H1 (cell line): ENCODE measurements around the gene ATOH8. TPM values are rescaled to one million over a fixed set of nuclear protein-coding genes. Genes with fewer than 3 reads are reported as not detected.

Experiments used
- CHD7 ChIP-seq: fragments of 300-600 bp; sonication (generic); IDR thresholded peaks from 2 replicates; pipeline ENCODE4 v1.7.1; 2012; ENCODE audit warnings: low read length, moderate library complexity, mild to moderate bottlenecking, inconsistent platforms; ENCODE audit not compliant: insufficient replicate concordance
- KDM4A ChIP-seq: IDR thresholded peaks from one replicate; pipeline ENCODE4 v1.7.1; 2012; ENCODE audit warnings: low read depth, mild to moderate bottlenecking, moderate library complexity, low read length, inconsistent platforms; ENCODE audit not compliant: severe bottlenecking
- KDM5A ChIP-seq: fragments of 200-600 bp; IDR thresholded peaks from 2 replicates; pipeline ENCODE4 v1.7.1; 2012; ENCODE audit warnings: mild to moderate bottlenecking, low read length, inconsistent platforms, mixed read lengths
- NRF1 ChIP-seq: IDR thresholded peaks from 2 replicates; pipeline ENCODE4 v1.6.1; 2011; ENCODE audit warnings: mild to moderate bottlenecking, low read depth, low read length, improper control_type of control experiment
- RNF2 ChIP-seq: fragments of 200-900, 300-1000 bp; sonication (generic); IDR thresholded peaks from 2 replicates; pipeline ENCODE4 v1.7.1; 2016; ENCODE audit warnings: borderline replicate concordance, low read depth, mild to moderate bottlenecking, antibody characterized with exemption, low read length; ENCODE audit not compliant: poor library complexity, severe bottlenecking; ENCODE audit errors: missing control alignments
- SIN3A ChIP-seq, 2 experiments: IDR thresholded peaks in 1 of 2; conservative IDR thresholded peaks in 1 of 2; 2 replicates each; pipeline ENCODE4 v1.6.1; 2011 to 2012; ENCODE audit warnings: low read length in 2 of 2, improper control_type of control experiment in 1 of 2, low read depth in 1 of 2, mild to moderate bottlenecking in 1 of 2
- SP4 ChIP-seq: IDR thresholded peaks from 2 replicates; pipeline ENCODE4 v1.6.1; 2012; ENCODE audit warnings: low read length, inconsistent platforms
- TAF7 ChIP-seq: optimal IDR thresholded peaks from 2 replicates; pipeline ENCODE3; 2011; ENCODE audit warnings: low read depth, mild to moderate bottlenecking, inconsistent platforms, low read length, moderate library complexity, borderline replicate concordance
- TEAD4 ChIP-seq: IDR thresholded peaks from 2 replicates; pipeline ENCODE4 v1.6.1; 2012; ENCODE audit warnings: low read depth, low read length, inconsistent platforms, mixed read lengths
- polyA plus RNA-seq, 7 experiments: library from polyadenylated mRNA; depleted of rRNA in 3 of 7; stranded (reverse) in 5 of 7; unstranded in 2 of 7; fragments of >200 nt in 5 of 7; fragments of 200-250 nt in 2 of 7; gene quantifications; 1 replicate in 5 of 7; 2 replicates in 1 of 7; 4 replicates in 1 of 7; pipeline versions ENCODE4 v1.2.1 to v1.2.3, GENCODE V29; 2011 to 2013; ENCODE audit warnings: missing spikeins in 2 of 7, mixed read lengths in 2 of 7
- total RNA-seq: library from RNA; stranded (reverse); fragmentation: NEBNext Ultra II Directional; extraction: Animal tissue kit (Norgen Biotek cat#: 25700); gene quantifications from 2 replicates; pipeline ENCODE4 v1.2.1, GENCODE V29; 2021

ATOH8 gene
- total and polyA plus RNA-seq, 2 of the 8 experiments (the other 6 are each of a cell fraction or from before 2014, with no cell fraction given): 0.50 to 0.53 TPM

DNA sequence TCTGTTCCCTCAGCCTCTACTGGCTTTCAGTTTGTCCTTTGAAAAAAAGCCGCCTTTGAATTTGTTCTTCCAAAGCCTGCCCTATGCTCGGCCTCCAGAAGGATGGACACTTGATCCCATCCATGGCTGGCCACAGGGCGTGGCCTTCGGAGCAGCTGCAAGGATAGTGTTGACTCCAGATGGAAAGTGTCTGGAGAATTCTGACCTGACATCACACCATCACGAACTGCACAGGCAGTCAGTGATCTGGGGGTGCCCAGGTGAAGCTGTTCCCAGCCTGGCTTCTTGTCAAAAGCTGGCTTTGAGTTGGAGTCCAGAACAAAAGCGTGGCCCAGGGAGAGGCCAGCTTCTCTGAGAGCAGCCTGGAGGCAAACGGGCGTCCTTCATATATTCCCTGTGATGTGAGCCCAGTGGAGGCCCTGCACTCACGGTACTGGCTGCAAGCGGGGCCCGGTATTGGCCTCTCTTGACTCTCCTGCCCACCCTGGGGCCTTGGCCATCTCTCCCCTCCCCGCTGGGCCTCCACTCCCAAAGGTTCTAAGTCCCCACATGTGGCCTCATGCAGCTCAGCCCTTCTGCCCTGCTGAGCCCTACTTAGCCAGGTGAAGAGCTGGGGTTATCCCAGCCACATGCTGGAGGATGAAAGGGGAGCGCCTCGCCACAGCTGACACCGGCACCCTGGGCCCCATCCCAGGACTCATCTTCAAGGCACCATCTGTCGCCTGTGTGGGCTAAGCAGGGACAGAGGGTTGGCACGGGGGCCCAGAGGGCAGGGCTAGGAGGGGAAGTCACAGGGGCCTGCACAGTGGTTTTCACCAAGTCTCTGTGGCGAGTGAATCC is 20.4 kb upstream of the ATOH8 start (continued):
- TF ChIP-seq CHD7: no peak
- no peak for TF ChIP-seq NRF1
- no peak for TF ChIP-seq SIN3A (conservative IDR thresholded peaks at IDR 0.05 in 1 of 2, IDR thresholded peaks at IDR 0.05 in 1 of 2; ENCODE audit: low read depth in 1 of 2, low read length in 2 of 2)
- TF ChIP-seq KDM5A: no peak
- no peak for TF ChIP-seq RNF2
- TF ChIP-seq SP4: no peak
- no peak for TF ChIP-seq TAF7
- TF ChIP-seq KDM4A: no peak
- TF ChIP-seq TEAD4: no peak
